Upper lobe of left lung (tissue), 4 donors: Measurements from ENCODE around the gene FSIP2.

ENCODE experiments used
- CTCF ChIP-seq, 6 experiments: fragments of 450-650 bp in 4 of 6; fragments of 200-600 bp in 2 of 6; sonication (generic) in 2 of 6; IDR thresholded peaks; one replicate each; pipeline ENCODE4 v1.5.1; 2016 to 2019; ENCODE audit warnings: antibody characterized with exemption in 6 of 6
- EP300 ChIP-seq, 4 donors: sonication (generic); formaldehyde crosslinking; IDR thresholded peaks; one replicate each; pipeline ENCODE4 v1.5.1; 2017; ENCODE audit warnings: antibody characterized with exemption in 4 of 4, control low read depth in 2 of 4
- POLR2A ChIP-seq, 4 donors: fragments of 450-650 bp; IDR thresholded peaks; one replicate each; pipeline ENCODE4 v1.5.1; 2016 to 2017; ENCODE audit warnings: antibody characterized with exemption in 4 of 4, mild to moderate bottlenecking in 2 of 4
- POLR2AphosphoS5 ChIP-seq, 2 donors: sonication (generic); formaldehyde crosslinking; IDR thresholded peaks; one replicate each; pipeline ENCODE4 v1.5.1; 2017; ENCODE audit warnings: antibody characterized with exemption in 2 of 2

- no peak for TF ChIP-seq CTCF (IDR thresholded peaks at IDR 0.05)
- no peak for TF ChIP-seq POLR2A (IDR thresholded peaks at IDR 0.05)
- no peak for TF ChIP-seq POLR2AphosphoS5 (IDR thresholded peaks at IDR 0.05)
- TF ChIP-seq EP300 (IDR thresholded peaks at IDR 0.05) = no peak
Observed at GRCh38 chr2:185700883-185701282, 37.7 kb upstream of the FSIP2 start.
